GM19193 (cell line): ENCODE results near the gene DLGAP1.

Experiments used
- POLR2A ChIP-seq: IDR thresholded peaks from 4 replicates; pipeline ENCODE4 v1.6.1; 2011; ENCODE audit not compliant: insufficient read depth, insufficient read length; ENCODE audit errors: extremely low read depth

Gene DLGAP1

DNA sequence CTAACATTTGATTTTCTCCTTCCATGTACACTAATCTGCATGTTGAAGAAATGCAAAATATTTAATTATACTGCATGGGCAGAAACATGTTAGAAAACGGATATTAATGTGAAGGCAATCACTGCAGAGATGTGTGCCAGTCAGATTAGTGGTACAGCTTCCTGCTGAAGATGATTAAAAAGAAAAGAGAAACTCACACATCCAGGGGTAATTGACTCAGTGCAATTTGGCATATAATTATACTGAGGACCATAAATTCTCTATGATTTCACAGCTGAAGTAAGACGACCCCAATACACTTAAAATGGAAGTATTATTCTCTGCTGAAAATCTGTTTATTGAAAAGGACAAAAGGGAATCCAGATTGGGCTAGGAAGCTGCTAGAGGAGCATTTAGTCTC lies 761.7 kb downstream of the DLGAP1 start:
- no peak for TF ChIP-seq POLR2A

DNA sequence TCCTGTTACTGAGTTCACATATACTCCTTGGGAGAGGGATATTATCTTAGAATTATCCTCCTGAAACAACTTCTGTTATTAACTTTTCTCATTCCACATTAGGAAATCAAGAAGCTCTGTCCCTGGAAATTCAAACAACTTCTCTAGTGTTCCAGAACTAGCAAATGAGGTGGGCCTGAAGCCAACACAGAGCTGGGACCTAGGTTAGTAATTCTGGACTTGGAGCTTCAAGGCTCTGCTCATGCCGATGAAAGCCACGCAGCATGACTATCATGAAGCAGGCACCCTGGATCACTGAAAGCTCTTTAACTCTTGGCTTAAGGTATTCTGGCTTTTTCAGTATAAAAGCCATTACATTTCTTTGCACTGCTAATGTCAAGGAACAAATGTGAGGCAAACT lies 762.4 kb downstream of the DLGAP1 start:
- no peak for TF ChIP-seq POLR2A

DNA sequence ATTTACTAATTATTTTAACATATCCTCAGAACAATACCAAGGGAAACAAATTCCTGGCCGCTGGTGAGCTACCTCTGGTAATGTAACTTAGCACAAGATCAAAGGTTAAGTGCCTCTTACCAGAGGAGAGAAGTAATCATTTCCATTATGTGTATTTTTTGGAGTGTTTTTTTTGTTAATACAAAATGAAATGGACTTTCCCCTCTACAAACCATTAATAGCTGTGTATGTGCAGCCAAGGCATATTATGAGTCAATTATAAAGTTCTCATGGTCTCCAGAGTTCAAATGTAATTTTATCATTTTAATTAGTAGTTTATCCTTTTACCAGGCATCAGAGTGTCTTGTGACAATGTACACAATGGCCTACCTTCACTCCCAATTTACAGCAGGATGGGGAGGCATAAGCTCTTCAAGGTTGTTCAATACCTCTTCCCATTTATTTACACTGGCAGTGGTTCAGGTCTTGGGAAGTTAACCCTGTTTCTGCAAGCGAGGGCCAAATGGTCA lies 762.9 kb downstream of the DLGAP1 start:
- no peak for TF ChIP-seq POLR2A

DNA sequence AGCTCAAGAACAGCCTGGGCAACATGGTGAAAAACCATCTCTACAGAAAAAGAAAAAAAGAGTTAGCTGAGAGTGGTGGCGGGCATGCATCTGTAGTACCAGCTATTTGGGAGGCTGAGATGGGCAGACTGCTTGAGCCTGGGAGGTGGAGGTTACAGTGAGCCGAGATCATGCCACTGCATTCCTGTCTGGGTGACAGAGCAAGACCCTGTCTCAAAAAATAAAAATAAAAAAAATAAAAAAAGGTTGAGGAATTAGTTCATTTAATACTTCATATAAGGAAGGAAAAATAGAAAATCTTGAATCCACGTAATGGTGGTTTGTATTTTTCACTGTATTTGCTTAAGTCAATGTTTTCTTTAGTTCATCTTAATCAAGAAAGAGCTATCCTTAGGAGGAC lies 763.4 kb downstream of the DLGAP1 start:
- TF ChIP-seq POLR2A, result no peak

DNA sequence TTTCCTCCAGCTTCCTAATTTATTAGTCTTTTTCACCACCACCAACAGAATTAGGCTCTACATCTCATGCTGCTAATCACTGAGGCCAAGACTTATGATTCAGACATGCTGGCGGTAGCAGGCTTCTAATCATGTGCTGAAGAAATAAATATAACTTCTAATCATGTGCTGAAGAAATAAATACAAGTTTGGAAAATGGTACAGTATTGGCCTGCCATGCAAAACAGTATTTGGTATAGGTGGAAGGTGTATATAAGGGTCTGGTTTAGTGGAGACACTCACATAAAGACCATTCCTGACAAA lies 764.4 kb downstream of the DLGAP1 start:
- TF ChIP-seq POLR2A, result no peak

DNA sequence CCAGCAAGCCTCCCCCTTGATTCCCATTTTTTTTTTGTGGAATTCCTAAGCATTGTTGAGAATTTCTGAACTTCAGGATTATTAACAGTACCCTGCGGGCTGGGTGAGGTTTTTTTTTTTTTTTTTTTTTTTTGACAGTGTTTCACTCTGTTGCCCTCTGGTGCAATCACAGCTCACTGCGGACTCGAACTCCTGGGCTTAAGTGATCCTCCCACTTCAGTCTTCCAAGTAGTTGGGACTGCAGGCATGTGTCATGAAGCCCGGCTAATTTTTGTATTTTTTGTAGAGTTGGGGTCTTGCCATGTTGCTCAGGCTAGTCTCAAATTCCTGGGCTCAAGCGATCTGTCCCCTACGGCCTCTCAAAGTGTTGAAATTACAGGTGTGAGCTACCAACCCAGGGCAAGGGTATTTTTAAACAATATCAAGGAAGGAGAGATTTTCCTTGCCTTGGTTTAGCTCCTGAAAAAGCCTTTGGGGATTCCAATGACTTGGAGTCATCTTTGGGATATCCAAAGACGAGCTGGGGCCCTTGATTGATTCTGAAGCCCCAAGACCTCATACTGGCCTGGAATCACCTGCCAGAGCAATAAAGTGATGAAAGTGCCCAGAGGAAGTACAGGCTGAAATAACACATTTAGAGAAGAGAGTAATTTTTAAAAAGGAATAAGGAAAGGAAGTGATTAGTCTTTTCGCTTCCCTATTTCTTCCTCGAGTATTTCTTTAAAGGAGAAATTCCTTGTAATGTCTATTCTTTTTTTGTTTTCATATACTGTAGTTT lies 764.9 kb downstream of the DLGAP1 start:
- no peak for TF ChIP-seq POLR2A

DNA sequence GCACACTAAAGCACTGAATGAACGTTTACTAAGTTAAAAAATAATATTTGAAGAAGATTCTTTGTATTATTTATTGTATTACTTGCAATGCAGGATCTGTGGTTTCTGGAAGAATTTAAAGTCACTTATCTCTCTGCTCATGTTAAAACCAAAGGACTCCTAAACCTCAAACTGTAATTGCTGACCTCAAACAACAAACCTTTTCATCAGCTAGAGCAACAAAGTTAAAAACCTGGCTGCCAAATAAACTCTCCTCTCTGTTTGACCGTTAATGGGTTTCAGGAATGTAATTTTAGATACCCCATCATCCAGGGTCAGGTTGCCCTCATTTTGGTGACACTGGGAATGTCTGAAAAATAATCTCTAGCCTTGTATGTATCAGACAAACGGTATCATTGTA lies 766.0 kb downstream of the DLGAP1 start:
- no peak for TF ChIP-seq POLR2A

DNA sequence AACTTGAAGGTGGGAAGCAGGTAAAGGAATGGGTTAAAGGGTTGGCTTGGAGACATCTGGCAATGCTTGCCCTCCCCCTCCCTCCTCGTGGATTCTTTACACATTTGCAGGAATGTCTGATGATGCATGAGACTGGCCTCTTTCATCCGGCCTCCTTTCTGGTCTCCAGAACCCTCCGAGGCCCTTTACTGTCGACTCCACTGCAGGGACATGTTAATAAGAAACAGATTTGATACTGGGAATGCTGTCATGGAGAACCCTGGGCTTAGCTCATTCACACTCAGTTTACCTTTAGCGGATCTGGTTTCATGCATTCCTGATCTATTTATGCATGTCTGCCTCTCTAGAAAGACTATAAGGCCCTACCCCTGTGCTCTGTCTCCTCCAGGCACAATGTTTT lies 766.4 kb downstream of the DLGAP1 start:
- no peak for TF ChIP-seq POLR2A

DNA sequence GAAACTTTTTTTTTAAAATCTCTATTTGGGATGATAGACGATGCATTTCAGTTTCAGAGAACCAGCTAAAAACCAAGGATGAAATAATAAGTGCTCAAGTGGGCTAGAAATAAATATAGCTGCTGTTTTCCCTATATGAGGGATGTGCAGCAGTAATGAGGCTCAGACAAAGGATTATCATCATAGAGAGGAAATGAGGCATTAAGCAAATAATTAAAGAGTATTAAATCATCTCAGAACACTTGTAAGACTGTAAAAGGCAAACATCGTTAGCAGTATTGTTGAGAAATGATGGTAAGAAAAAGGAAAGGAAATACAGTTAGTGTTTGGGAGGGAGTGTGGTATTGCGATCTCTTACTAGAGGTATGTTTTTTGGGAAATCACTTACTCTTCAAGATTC lies 771.6 kb downstream of the DLGAP1 start:
- no peak for TF ChIP-seq POLR2A

DNA sequence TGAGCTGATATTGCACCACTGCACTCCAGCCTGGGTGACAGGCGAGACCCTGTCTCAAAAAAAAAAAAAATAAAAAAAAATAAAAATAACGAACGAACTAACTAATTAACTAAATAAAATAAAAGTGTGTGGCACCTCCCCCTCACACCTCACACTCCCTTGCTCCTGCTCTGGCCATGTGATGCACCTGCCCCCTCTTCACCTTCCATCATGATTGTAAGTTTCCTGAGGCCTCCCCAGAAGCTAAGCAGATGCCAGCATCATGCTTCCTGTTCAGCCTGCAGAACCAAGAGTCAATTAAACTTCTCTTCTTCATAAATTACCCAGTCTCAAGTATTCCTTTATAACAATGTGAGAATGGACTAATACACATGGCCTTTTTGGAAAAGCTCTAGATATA lies 773.0 kb downstream of the DLGAP1 start:
- TF ChIP-seq POLR2A, result no peak

DNA sequence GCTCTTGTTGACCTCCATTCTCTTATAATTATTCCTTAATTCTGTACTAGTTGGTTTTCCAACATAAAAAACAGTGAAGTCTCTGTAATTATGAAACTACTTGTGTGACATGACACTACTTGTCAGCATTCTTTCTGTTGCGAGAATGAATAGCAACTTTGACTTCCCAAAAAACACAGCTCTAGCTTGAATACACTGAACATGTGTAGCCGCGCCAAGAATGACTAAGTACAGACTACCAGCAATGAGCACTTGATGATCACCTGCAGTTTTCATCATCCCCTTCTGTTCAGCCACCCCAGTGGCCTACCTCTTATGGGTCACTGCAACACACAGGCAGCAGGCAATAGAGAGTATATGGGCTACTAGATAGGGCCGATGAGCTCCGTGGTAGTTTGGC lies 775.9 kb downstream of the DLGAP1 start:
- no peak for TF ChIP-seq POLR2A

DNA sequence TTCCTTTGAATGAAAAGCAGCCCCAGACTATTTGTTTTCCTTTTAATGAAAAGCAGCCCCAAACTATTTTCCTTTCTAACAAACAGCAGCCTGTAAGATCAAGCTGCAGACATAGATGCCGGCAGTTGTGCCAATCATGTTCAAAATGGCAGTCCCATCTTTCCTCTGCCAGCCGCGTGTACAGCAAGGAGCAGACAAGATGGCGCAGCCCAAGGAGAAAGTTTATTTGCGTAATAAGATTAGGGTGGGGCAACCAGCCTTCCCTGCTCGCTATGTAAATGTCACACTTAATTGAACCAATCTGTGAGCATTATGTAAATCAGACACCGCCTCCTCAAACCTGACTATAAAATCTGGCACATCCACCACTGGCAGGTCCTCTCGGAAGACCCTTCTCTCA lies 779.1 kb downstream of the DLGAP1 start:
- no peak for TF ChIP-seq POLR2A

DNA sequence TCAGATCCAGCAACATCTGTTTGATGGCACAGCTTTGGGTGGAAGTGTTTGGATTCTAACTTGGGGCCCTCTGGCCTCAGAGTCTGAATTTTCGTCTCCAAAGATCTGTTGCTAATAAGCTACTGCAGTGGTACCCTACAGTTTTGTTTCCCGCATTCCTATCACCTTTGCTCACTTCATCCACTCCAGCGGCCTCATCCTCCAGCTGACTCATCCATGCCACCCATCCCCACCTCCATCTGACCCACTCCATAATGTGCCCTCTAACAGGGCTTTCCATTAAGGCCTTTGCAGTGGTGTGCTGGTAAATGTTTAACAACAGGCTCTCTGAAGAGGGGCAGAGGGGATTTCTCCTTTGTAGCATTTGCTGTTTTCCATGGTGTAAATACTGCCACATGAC lies 779.7 kb downstream of the DLGAP1 start:
- TF ChIP-seq POLR2A, result no peak

DNA sequence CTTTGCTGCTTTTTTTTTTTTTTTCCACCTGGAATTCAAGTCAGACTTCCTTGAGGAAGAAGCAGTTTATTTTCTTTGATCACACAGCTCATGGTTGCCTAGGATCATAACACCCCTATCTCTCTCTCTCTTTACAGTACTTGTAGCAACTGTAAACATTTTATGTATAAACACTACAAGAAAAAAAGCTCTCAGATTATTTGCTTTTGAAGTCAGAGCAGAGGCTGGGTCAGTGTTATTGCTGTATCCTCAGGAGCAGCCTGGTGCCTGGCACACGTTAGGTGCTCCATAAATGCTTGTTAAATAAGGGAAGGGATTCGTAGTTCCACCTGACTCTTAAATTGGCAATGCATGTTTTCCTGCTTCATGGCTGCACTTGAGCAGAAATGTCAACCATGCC lies 783.9 kb downstream of the DLGAP1 start:
- TF ChIP-seq POLR2A, result no peak

DNA sequence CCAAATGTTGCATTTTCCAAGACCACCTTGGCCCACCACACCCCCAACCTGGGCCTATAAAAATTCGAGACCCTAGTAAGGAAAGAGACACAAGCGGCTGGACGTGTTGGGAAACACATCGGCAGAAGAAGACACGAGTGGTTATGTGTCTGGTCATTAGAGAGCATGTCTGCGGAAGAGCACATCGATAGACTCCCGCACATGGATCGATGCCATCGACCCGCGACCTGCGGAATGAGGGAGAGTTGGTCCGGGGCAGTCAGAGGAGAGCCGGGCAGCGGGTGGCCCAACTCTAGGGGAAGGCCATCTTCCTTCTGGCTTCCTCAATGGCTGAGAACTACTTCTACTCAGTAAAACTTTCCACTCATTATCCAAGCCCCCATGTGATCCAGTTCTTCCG lies 785.7 kb downstream of the DLGAP1 start:
- TF ChIP-seq POLR2A, result no peak

DNA sequence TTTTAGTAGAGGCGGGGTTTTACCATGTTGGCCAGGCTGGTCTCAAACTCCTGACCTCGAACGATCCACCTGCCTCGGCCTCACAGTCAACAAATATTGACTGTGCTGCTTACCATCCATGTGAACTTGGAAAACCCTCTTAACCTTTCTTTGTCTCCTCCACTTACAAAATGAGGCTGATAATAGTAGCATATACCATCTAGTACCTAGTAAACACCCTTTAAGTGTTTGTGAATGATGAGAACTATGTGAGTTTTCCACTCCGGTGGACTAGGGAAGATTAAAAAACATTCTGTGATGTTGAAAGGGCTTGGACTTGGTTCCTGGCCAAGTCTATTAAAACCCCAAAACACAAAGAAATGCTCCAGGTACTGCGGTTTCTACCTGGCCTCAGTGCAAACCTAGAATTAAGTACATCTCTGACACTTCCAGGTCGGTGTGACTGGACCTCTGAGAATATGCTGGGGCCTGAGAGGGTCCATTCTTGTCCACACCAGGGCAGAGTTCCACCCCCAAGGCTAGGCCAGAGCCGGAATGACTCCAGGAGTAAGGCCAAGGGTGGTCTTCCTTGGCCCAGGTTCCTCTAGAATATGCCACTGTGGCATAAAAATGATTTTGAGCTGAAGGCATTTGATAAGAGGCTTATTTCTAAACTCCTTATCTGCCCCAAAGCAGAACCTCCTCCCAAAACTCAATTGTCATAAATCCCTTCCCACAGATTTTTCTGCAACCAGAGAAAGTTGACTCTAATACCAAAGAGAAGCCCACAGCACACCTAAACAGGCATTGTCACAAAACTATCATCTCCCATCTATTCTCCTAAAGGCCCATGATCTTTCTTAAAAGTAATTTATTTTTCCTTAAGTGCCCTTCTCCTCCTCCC lies 787.6 kb downstream of the DLGAP1 start:
- TF ChIP-seq POLR2A, result no peak

DNA sequence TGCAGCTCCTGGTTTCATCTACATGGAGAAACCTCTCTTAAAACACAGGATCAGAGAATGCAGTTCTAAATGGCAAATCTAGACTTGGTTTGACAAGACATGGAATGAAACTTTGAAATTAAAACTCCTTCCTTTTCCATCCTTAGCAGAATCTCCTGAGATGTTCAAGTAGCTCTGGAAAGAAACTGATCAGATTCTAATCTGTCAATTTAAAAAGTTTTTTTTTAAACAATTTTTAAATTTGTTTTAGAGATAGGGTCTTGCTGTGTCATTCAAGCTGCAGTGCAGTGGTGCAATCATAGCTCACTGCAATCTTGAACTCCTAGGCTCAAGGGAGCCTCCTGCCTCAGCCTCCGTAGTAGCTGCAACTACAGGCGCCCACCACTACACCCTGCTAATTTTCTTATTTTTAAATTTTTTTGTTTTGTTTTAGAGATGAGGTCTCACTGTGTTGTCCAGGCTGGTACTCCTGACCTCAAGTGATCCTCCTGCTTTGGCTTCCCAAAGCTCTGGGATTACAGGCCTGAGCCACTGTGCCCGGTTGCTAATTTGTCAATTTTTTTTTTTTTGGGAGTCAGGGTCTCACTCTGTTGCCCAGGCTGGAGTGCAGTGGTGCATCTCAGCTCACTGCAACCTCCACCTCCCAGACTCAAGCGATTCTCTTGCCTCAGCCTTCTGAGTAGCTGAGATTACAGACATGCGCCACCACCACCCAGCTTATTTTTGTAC lies 788.4 kb downstream of the DLGAP1 start:
- TF ChIP-seq POLR2A, result no peak
